ENCODE data around the gene GRIA1.

The GRIA1 gene

DNA sequence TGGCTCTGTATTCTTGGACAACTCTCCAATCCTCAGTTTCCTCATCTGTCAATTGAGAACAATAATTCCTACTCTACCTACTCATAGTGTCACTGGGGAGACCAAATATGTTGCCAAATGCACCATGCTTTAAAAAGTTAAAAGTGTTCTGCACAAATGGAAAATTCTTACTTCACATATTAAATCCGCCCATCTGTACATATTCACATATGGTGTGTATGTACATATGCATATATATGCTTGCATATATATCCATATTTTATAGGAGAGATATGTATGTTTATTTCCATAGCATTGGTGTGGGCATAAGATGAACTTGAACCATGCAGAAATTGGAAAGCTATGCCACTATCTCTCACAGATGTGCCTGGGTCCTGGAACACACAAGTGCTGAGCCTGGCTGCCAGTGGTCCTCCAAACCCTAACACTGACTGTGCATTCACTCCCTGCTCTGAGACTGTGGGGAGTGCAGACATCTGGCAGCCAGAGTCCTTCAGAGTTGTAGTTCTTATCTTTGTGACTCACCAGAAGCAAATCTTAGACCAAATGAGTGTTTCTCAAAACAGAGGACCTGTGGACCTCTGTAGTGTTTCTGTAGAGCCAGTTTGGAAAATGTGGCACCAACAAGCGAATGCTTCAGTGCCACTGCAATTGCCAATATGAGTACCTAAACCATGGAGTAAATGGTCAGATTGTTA, 168.7 kb downstream of the GRIA1 start:
- peak; percentile 40 for DNase-seq (ENCODE audit: low spot score)

DNA sequence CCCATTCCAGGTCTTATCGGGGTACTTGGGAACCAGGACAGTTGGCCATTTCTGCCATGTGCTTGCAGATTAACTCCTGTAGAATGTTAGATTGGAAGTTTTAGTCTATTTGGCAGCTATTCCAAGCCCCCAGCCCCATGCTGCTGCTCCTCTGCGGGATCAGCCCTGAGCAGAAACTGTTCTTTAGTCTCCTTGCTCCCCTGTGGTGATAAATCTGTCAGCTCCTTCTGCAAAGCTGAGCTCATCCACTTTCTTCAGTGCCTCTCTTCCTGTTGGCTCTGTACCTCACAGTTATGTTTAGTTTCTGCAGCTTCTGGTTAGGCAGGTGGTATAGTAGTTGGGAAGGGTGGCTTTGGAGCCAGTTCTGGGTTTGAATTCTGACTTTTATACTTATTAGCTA, 170.4 kb downstream of the GRIA1 start:
- no peak for DNase-seq (ENCODE audit: low spot score)

DNA sequence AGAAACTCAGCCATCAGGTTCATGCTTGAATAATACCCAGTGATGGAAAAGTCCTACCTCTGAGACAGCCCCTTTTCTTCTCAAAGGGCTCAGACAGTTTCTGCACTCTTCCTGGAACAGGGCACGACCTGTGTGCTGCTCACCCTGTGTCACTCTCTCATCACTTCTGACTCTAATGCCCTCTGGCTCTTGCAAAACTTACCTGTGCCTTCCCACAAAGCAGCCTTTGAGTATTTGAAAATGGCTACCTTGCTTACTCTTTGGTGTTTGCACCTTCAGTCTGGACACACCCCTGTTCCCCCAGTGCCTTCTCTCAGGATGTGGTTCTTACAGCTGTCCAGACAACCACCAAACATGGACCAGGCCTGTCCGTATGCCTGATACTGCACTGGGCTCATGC, 171.4 kb downstream of the GRIA1 start:
- DNase-seq (ENCODE audit: low spot score), result no peak

GRCh38 chr5:153670101-153670500, 179.6 kb downstream of the GRIA1 start:
- DNase-seq (ENCODE audit: low spot score), result no peak

DNA sequence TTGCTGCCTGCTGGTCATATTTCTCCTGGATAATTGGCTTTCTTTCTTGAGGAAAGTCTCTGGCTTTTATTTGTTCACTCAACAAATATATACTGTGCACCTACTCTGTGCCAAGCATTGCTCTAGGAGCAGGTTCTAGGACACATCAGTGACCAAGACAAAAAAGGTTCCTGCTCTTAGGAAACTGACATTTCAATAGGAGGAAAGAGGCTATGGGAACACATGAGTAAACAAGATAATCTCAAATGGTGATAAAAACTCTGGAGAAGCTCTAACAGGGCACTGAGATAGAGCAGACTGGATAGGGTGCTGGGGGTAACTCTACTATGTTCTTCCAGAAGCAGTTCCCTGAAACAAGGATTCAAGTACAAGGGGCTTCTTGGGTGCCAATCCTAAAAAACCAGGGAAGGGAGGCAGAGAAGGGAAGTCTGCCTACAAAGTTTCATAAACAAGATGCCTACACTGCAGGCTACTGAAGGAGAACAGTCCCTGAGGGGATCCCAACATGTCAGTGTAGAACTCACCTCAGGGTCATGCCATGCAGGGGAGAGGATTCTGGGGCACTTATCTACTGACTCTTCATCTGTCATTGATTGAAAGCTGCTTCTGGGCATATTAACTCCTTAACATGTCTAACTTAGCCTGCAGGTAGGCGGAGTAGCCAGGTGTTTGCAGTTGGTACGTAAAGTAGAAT, 181.3 kb downstream of the GRIA1 start:
- DNase-seq (ENCODE audit: low spot score), result no peak

GRCh38 chr5:153672347-153673090, 182.0 kb downstream of the GRIA1 start:
- DNase-seq (ENCODE audit: low spot score), result no peak

DNA sequence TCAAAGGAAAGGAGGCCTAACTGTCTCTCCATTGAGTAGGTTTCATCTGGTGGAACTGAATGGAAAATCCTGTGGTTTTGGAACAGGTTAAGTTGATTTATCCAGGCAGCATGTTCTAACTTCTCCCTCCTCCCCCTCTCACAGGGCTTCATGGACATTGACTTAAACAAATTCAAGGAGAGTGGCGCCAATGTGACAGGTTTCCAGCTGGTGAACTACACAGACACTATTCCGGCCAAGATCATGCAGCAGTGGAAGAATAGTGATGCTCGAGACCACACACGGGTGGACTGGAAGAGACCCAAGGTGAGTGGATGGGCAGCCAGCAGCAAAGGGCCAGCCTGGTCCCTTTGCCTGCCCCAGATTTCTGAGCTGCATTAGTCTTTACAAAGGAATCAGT, 183.9 kb downstream of the GRIA1 start:
- DNase-seq (ENCODE audit: low spot score), result no peak

GRCh38 chr5:153676406-153676805, 185.9 kb downstream of the GRIA1 start:
- DNase-seq (ENCODE audit: low spot score), result no peak

DNA sequence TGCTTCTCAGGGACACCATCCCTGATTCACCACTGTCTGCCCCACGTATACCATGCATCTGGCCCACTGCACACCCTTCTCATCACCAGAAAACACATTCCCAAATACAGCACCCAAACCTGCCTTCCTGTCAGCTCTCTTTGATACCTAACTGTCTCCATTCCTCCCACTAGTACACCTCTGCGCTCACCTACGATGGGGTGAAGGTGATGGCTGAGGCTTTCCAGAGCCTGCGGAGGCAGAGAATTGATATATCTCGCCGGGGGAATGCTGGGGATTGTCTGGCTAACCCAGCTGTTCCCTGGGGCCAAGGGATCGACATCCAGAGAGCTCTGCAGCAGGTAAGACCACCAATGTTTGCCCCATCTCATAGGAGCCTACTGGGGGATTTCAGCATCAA, 186.4 kb downstream of the GRIA1 start:
- no peak for DNase-seq (ENCODE audit: low spot score)

DNA sequence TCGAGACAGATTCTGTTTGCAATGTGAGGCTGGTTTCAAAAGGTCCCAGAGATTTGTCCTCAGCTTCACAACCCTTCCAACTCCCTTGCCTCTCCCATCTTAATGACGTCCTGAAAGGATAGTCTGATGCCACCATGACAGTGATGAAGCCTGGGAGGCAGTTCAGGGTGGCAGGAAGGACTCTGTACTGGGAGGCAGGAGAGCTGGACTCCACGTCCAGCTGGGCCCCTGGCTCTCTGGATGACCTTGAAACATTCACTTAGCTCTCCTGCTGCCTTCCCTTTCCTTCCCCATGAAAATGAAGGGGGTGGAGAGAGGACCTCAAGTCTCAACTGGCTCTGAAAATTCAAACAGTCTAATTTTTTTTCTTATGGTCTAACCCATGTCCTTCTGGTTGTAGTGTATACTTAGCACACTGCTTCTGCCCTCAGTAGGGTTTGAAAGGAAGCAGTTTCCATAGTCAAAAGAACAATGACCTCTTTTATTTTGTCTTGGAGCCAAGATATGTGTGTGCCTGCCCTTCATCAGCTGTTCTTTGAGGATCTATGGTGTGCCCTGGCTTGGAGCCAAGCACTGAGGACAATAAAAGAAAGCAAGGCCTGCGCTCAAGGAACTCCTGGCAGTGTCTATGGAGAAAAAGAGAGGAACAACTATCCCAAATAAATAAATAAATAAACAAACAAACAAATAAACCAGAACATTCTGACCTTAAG, 188.3 kb downstream of the GRIA1 start:
- no peak for DNase-seq (ENCODE audit: low spot score)

GRCh38 chr5:153690236-153690635, 199.8 kb downstream of the GRIA1 start:
- DNase-seq (ENCODE audit: low spot score), result no peak

- DNase-seq (ENCODE audit: low spot score), result no peak
These were observed 205.8 kb downstream of the GRIA1 start for GRCh38 chr5:153696256-153696655.

GRCh38 chr5:153699035-153699434, 208.6 kb downstream of the GRIA1 start:
- no peak for DNase-seq (ENCODE audit: low spot score)

DNA sequence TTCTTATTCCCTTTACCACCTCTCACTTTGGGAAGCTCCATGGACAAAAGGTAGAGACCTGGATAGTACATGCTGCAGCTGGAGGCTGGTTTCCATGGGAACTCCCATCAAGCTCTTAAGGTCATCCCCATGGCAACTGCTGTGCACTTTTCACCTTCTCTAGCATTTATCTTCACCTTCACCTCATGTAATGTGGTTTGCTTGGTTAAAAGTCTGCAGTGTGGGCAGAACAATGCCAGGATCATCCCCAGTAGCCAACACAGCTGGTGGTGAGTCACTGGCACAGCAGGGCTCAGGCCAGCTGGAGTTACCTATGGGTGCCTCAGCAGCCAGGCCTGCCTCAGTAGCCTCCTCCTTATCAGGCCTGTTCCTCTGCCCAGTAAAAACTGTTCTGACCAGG, 210.5 kb downstream of the GRIA1 start:
- no peak for DNase-seq (ENCODE audit: low spot score)

DNA sequence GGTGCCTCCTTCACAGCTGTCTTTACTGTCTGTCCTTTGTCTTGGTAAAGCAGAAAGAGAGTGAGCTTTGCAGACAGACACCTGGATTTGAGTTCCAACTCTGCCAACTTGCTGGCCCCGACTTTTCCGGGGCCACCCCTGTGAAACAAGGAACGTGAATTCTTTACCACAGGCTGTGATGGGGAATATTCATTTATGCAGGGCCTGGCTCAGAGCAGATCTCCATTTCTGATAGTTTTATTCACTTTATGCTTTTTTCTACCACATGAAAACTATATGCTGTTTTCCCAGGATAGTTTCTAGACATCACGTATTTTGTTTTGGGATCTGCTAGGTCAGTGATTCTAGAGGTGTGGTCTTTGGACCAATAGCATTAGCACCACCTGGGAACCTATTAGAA, 211.8 kb downstream of the GRIA1 start:
- DNase-seq (ENCODE audit: low spot score), result no peak

GRCh38 chr5:153704110-153704509, 213.6 kb downstream of the GRIA1 start:
- DNase-seq (ENCODE audit: low spot score), result no peak

DNA sequence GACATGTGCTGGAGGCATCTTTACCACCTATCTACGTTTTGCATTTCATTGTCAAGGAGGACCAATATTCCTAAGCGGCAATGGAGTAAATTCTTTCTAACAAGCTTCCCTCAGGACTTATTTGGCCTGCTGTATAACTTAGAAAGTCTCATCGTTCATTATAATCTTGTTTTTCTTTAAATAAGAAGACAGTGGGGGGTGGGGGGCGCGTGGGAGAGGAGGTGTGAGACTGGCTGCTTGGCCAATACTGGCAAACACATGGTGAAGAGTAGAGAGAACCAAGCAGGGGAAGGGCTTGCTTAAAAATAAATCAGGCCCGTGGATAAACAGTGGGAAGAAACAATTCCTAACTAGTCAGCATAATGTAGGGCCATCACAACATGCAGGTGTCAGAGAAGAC, 217.2 kb downstream of the GRIA1 start:
- DNase-seq (ENCODE audit: low spot score), result no peak

DNA sequence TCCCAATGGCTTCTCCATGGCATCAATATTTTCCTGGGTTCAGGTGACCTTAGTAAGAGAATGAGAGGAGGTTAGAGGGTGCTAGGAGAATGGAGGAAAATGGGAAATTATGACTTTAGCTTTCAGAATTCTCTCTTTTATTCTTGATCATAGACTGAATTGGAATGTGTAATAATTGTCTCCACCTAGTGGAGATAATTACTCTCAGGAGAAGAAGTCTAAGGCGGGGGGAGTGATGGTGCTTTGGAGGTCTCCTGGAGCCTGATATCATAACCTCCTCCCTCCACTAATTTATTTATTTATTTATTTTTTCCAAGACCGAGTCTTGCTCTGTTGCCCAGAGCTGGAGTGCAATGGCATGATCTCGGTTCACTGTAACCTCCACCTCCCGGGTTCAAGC, 221.3 kb downstream of the GRIA1 start:
- no peak for DNase-seq (ENCODE audit: low spot score)

- DNase-seq (ENCODE audit: low spot score), result no peak
These were observed 222.5 kb downstream of the GRIA1 start for GRCh38 chr5:153712946-153713345.

GRCh38 chr5:153713943-153714342, 223.5 kb downstream of the GRIA1 start:
- DNase-seq (ENCODE audit: low spot score), result no peak

GRCh38 chr5:153714798-153715197, 224.3 kb downstream of the GRIA1 start:
- DNase-seq (ENCODE audit: low spot score), result no peak

- no peak for DNase-seq (ENCODE audit: low spot score)
These were observed 226.8 kb downstream of the GRIA1 start for GRCh38 chr5:153717287-153717686.

DNA sequence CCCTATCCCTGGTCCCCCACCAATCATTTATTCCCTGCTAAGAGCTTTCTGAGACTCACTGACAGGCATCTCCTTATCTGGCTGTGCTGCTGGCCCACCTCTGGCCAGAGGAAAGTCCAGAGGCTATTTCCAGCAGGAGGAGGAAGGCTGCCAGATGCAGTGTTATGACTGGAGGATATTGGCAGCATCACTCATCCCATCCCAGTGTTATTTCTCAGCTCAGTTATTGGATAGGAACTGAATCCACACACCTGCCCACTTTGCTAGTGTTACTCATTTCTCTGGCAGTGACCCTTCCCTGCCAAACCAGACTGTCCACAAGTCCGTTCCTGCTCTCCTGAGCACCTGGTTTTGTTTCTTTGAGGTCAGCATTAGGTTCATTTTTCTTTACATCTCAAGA, 228.2 kb downstream of the GRIA1 start:
- DNase-seq (ENCODE audit: low spot score), result no peak
